ENCODE results near the gene EIF1AY. TPM values are rescaled to one million over a fixed set of nuclear protein-coding genes. Genes with fewer than 3 reads are reported as not detected.

Gene EIF1AY
- total RNA-seq, 1 experiment from 2014 or later = not detected

- DNase-seq = no peak
- no peak overlapping the region for H3K27ac Mint-ChIP-seq (ENCODE audit: unreplicated experiment)
- intact Hi-C loops (cut with micrococcal nuclease; ENCODE audit: unreplicated experiment) = no loop called here
- no peak overlapping the region for H3K4me3 Mint-ChIP-seq (ENCODE audit: low read depth, unreplicated experiment)
- H3K4me1 Mint-ChIP-seq (ENCODE audit: low read depth, unreplicated experiment) = no peaks in the 10 kb centered on the region
- H3K36me3 Mint-ChIP-seq (ENCODE audit: insufficient read depth, unreplicated experiment) = no peaks in the 10 kb centered on the region
- no peaks in the 10 kb centered on the region for H3K9me3 Mint-ChIP-seq (ENCODE audit: low read depth, unreplicated experiment)
- BruUV-seq (replicated peaks) = no TSS peak
- TF ChIP-seq, protein P1, sequence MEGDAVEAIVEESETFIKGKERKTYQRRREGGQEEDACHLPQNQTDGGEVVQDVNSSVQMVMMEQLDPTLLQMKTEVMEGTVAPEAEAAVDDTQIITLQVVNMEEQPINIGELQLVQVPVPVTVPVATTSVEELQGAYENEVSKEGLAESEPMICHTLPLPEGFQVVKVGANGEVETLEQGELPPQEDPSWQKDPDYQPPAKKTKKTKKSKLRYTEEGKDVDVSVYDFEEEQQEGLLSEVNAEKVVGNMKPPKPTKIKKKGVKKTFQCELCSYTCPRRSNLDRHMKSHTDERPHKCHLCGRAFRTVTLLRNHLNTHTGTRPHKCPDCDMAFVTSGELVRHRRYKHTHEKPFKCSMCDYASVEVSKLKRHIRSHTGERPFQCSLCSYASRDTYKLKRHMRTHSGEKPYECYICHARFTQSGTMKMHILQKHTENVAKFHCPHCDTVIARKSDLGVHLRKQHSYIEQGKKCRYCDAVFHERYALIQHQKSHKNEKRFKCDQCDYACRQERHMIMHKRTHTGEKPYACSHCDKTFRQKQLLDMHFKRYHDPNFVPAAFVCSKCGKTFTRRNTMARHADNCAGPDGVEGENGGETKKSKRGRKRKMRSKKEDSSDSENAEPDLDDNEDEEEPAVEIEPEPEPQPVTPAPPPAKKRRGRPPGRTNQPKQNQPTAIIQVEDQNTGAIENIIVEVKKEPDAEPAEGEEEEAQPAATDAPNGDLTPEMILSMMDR (IDR thresholded peaks at IDR 0.05; ENCODE audit: unreplicated experiment) = no peak
- CTCF ChIA-PET = no interaction called here
- H3K27me3 Mint-ChIP-seq (ENCODE audit: unreplicated experiment) = no peaks in the 10 kb centered on the region
Observed at GRCh38 chrY:20555820-20556219, 19.8 kb upstream of the EIF1AY start.

GRCh38 chrY:20558677-20559076 is 16.9 kb upstream of the EIF1AY start:
- intact Hi-C loops (cut with micrococcal nuclease; ENCODE audit: unreplicated experiment) = no loop called here
- no TSS peak for BruUV-seq (replicated peaks)
- CTCF ChIA-PET = no interaction called here
- TF ChIP-seq, protein P1 (IDR thresholded peaks at IDR 0.05; ENCODE audit: unreplicated experiment) = no peak
- Mint-ChIP-seq H3K9me3 (ENCODE audit: low read depth, unreplicated experiment) (no peaks in the 10 kb centered on the region), H3K27ac (ENCODE audit: unreplicated experiment) (no peak overlapping the region), H3K27me3 (ENCODE audit: unreplicated experiment) (no peaks in the 10 kb centered on the region), H3K4me1 (ENCODE audit: low read depth, unreplicated experiment) (no peaks in the 10 kb centered on the region), H3K4me3 (ENCODE audit: low read depth, unreplicated experiment) (no peak overlapping the region), H3K36me3 (ENCODE audit: insufficient read depth, unreplicated experiment) (no peaks in the 10 kb centered on the region)
- DNase-seq = no peak

- Mint-ChIP-seq H3K27me3 (ENCODE audit: unreplicated experiment) (no peaks in the 10 kb centered on the region), H3K9me3 (ENCODE audit: low read depth, unreplicated experiment) (no peaks in the 10 kb centered on the region), H3K4me3 (ENCODE audit: low read depth, unreplicated experiment) (no peak overlapping the region), H3K36me3 (ENCODE audit: insufficient read depth, unreplicated experiment) (no peaks in the 10 kb centered on the region), H3K4me1 (ENCODE audit: low read depth, unreplicated experiment) (no peaks in the 10 kb centered on the region), H3K27ac (ENCODE audit: unreplicated experiment) (no peak overlapping the region)
- BruUV-seq (replicated peaks) = no TSS peak
- CTCF ChIA-PET = no interaction called here
- intact Hi-C loops (cut with micrococcal nuclease; ENCODE audit: unreplicated experiment) = no loop called here
- DNase-seq = no peak
- TF ChIP-seq, protein P1 (IDR thresholded peaks at IDR 0.05; ENCODE audit: unreplicated experiment) = no peak
Observed at GRCh38 chrY:20559873-20560512, 15.6 kb upstream of the EIF1AY start.

DNA sequence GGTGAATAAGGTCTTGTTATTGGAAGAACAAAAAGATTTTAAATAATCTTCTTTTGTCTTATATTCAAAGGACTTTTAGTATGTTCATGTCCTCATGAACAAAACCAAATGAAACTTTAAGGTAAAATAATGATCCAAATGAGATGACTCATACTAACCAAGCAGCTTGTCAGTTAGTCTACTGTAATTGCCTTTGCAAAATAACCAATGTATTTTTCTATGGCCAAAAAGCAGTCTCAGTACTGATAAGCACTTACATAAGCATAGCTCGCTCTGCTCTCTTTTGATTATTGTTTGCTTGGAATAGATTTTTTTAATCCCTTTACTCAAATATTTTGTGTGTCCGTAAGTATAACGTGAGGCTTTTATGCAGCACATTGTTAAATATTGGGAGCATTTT is 4.3 kb upstream of the EIF1AY start:
- TF ChIP-seq, protein P1 (IDR thresholded peaks at IDR 0.05; ENCODE audit: unreplicated experiment) = no peak
- CTCF ChIA-PET = no interaction called here
- H3K4me1 Mint-ChIP-seq (ENCODE audit: low read depth, unreplicated experiment) = no peaks in the 10 kb centered on the region
- no TSS peak for BruUV-seq (replicated peaks)
- H3K36me3 Mint-ChIP-seq (ENCODE audit: insufficient read depth, unreplicated experiment) = no peaks in the 10 kb centered on the region
- H3K27me3 Mint-ChIP-seq (ENCODE audit: unreplicated experiment) = no peaks in the 10 kb centered on the region
- no peak overlapping the region for H3K27ac Mint-ChIP-seq (ENCODE audit: unreplicated experiment)
- intact Hi-C loops (cut with micrococcal nuclease; ENCODE audit: unreplicated experiment) = no loop called here
- no peak for DNase-seq
- no peak overlapping the region for H3K4me3 Mint-ChIP-seq (ENCODE audit: low read depth, unreplicated experiment)
- no peaks in the 10 kb centered on the region for H3K9me3 Mint-ChIP-seq (ENCODE audit: low read depth, unreplicated experiment)

Data from Calu3 (cell line).